ENCODE measurements around the gene S100A13.
"Not testable (repeated sequence)": the region's sequence is repeated elsewhere in the genome, so short reads cannot be mapped to it uniquely, and the experiment has no call there.

The S100A13 gene

GRCh38 chr1:153626904-153627714 is at the start of gene S100A13:
Gene S100A13 (minus strand): TSS chr1:153627505. CDS start chr1:153626472, 1,033 bp downstream.
- peak; percentile 91 for DNase-seq

DNA sequence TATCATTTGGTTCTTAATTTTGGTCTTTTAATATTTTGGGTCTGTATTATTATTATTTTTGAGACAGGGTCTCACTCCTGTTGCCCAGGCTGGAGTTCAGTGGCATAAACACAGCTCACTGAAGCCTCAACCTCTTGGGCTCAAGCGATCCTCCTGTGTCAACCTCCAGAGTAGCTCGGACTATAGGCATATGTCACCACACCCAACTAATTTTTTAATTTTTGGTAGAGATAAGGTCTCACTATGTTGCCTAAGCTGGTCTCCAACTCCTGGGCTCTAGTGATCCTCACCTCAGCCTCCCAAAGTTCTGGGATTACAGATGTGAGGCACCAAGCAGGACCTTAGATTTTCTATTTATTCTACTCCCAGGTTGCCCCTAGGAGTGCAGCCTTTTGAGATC is 46.2 kb upstream of the S100A13 start:
- no peak for DNase-seq

DNA sequence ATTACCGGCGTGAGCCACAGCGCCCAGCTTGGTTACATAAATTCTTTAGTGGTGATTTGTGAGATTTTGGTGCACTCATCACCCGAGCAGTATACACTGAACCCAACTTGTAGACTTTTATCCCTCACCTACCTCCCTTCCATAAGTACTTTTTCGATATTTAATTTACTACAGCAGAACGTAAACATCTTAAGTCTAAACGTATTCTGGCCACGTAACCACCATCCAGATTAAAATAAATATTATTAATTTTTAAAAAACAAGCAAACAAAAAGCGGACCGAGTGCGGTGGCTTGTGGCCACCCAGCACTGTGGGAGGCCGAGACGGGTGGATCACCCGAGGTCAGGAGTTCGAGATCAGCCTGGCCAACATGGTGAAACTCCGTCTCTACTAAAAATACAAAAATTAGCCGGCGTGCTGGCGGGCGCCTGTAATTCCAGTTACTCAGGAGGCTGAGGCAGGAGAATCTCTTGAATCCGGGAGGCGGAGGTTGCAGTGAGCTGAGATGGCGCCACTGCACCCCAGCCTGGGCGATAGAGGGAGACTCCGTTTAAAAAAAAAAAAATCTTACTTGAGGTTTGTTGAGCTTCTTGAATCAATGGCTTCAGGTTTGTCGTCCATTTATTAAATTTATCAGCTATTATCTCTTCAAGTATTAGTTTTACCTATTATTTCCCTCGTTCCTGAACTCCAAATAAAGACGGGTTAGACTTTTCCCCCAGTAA is 44.5 kb upstream of the S100A13 start:
- peak; percentile 82 for DNase-seq

- DNase-seq: peak; percentile 97
Measured at GRCh38 chr1:153670859-153671627, 43.7 kb upstream of the S100A13 start, which contains the start of gene ILF2. Gene ILF2 (minus strand): TSS chr1:153670993. CDS start chr1:153670922, 71 bp downstream.

DNA sequence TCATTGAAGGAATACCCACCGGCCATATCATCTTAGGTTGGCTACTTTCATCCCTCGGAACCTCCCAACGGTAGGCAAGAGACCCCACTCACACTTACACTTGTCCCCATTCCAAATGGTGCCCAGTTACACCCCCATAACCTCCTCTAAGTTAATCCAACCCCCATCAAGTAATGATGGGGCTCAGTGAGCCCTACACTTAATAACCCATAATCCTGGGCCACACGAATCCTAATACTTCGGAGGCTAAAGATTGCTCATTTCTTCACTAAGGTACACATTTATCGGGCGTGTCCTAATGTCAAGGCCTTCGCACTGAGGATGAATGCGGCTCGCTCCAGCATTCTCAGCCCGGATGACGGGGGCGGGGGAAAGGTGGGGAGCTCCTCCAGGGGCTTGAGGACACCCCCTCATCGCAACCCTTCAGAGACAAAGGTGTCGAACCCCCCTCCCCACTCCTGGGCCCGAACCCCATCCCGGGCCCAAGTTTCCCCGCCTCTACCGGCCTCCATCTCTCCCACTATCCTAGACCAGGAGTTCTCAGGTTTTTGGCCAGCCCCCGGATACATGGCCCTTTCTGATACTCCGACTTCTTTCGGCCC is 43.1 kb upstream of the S100A13 start:
- DNase-seq: no peak

GRCh38 chr1:153669606-153670005 is 42.3 kb upstream of the S100A13 start:
- no peak for DNase-seq

DNA sequence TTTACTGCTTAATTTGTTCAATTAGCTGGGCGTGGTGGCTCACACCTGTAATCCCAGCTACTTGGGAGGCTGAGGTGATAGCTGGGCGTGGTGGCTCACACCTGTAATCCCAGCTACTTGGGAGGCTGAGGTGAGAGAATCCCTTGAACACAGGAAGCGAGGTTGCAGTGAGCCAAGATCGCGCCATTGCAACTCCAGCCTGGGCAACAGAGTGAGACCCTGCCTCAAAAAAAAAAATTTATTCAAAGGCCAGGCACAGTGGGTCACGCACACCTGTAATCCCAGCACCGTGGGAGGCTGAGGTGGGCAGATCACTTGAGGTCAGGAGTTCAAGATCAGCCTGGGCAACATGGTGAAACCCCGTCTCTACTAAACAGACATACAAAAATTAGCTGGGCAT is 41.4 kb upstream of the S100A13 start:
- not testable (repeated sequence) for DNase-seq

GRCh38 chr1:153667439-153667838 is 40.1 kb upstream of the S100A13 start:
- no peak for DNase-seq

- DNase-seq: no peak
Measured at GRCh38 chr1:153663211-153663610, 35.9 kb upstream of the S100A13 start.

DNA sequence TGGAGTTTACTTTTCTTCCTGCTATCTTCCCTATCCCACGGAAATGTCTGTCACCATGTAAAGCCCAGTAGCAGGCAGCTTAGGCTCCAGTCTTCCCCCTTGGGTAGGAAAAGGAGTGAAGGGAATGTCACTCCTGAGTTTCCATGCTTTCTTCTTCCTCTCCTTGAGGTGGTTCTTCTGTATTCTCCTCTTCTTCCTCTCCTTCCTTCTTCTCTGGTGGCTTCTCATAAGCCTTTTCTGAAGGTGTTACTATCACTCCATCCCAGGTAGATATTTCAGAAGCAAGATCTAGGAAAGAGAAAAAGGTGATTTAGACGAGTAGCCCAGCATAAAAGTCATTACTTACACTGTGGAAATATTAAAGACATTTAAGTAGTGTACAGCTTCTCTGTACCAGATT is 35.0 kb upstream of the S100A13 start:
- DNase-seq: no peak

- no peak for DNase-seq
Measured at GRCh38 chr1:153661111-153661708, 33.9 kb upstream of the S100A13 start.

DNA sequence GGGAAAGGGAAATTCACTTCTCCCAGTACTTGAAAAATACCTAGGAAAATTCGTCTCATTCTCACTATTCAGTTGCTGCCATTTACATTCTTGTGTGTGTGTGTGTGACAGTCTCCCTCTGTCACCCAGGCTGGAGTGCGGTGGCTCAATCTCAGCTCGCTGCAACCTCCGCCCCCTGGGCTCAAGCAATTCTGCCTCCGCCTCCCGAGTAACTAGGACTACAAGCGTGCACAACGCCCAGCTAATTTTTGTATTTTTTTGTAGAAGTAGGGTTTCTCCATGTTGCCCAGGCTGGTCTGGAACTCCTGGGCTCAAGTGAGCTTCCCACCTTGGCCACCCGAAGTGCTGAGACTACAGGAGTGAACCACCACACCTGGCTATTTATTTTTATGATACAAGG is 32.4 kb upstream of the S100A13 start:
- no peak for DNase-seq

- DNase-seq: no peak
Measured at GRCh38 chr1:153659175-153659534, 31.9 kb upstream of the S100A13 start.

DNA sequence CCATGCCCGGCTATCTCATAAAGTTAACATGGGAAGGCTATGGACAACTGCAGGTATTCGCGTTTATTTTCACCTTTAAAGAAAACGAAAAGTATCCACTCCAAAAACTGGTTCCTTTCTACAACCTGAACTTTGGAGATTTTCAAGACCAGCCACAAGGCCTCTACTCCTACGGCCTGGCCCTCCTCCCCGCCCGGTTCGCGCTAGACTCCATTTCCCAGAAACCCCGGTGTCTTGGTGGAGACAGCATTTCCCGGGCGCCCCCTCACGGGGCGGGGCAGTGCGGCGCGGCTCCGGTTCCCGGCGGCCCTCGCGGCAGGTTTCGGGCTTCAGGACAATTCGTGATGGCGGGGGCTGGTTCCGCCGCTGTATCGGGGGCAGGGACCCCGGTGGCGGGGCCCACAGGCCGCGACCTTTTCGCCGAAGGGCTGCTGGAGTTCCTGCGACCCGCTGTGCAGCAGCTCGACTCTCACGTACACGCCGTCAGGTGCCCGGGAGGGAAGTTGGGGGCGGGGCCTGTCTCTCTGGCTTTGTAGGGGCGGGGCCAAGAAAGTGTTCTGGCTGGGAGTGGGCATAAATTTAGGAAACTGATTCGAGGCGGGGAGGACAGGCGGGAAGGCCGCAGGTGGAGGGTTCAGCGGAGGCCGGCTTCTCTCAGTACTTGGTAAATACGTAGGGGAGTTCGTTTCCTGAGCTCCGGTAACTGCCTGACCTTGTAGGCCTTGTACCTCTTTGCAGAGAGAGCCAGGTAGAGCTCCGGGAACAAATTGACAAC is 31.3 kb upstream of the S100A13 start, which contains the start of gene SNAPIN:
Gene SNAPIN, plus strand, starts transcription at position 304 of the 775 bp plus-strand sequence. Its CDS starts 41 bp downstream, at position 345.
- DNase-seq: peak; percentile 89

GRCh38 chr1:153655333-153655732 is 28.0 kb upstream of the S100A13 start:
- DNase-seq: peak; percentile 85

- no peak for DNase-seq
Measured at GRCh38 chr1:153652805-153653500, 25.6 kb upstream of the S100A13 start.

- DNase-seq: no peak
Measured at GRCh38 chr1:153651771-153652170, 24.5 kb upstream of the S100A13 start.

DNA sequence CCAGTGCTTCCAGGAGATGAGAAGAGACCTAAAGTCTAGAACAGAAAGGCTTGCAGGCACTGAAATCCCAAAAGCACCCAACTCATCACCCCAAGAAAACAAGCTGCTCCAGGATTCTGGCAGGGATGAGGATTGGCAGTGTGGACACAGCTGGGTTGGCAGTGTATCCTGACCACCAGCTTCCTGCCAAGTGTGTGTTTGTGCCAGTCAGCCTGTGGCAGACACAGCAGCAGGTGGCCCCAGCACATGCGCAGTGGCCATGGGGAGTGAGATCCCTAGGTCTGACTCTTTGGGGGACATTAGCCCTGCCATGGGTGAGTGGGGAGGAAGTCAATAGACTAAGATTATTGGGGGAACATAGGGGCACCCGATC is 22.5 kb upstream of the S100A13 start:
- DNase-seq: no peak

- DNase-seq: peak; percentile 45
Measured at GRCh38 chr1:153649137-153649862, 22.0 kb upstream of the S100A13 start.

GRCh38 chr1:153648000-153648643 is 20.8 kb upstream of the S100A13 start:
- no peak for DNase-seq
